Colonic mucosa (tissue), 4 donors: Measurements from ENCODE around the gene STK32B. TPM values are rescaled to one million over a fixed set of nuclear protein-coding genes. Genes with fewer than 3 reads are reported as not detected.

ENCODE experiments used
- DNase-seq: peaks from one replicate; pipeline ENCODE4 v3.0.0-alpha.2; 2020
- H3K27ac ChIP-seq: fragments of 200-600 bp; one replicate; pipeline ENCODE4 v1.8.0; 2021
- H3K27me3 ChIP-seq: fragments of 200-600 bp; one replicate; pipeline ENCODE4 v1.8.0; 2021
- H3K36me3 ChIP-seq: fragments of 200-600 bp; one replicate; pipeline ENCODE4 v1.8.0; 2021
- H3K4me1 ChIP-seq: fragments of 200-600 bp; one replicate; pipeline ENCODE4 v1.8.0; 2021; ENCODE audit warnings: mild to moderate bottlenecking
- H3K4me3 ChIP-seq: fragments of 200-600 bp; one replicate; pipeline ENCODE4 v1.8.0; 2021
- H3K9ac ChIP-seq, 2 donors: one replicate each; pipeline ENCODE4 v1.7.0; 2013; ENCODE audit warnings: control low read depth in 2 of 2, low read depth in 2 of 2, low read length in 2 of 2
- H3K9me3 ChIP-seq: fragments of 200-600 bp; one replicate; pipeline ENCODE4 v1.8.0; 2021
- intact Hi-C: fragments of 100-400 bp; cut with DNase I; formaldehyde crosslinking; loops from one replicate; pipeline ENCODE4 v1.14.1; 2022
- total RNA-seq, 2 donors: library from RNA; stranded (reverse); fragmentation: NEBNext Ultra II Directional in 1 of 2; extraction: Animal tissue kit (Norgen Biotek cat#: 25700) in 1 of 2; gene quantifications; one replicate each; pipeline ENCODE4 v1.2.1, GENCODE V29; 2021
- TF ChIP-seq, protein P1 (sequence below): fragments of 200-600 bp; IDR thresholded peaks from one replicate; pipeline ENCODE4 v1.8.0; 2022; ENCODE audit warnings: antibody characterized with exemption, mild to moderate bottlenecking
- donor health status: healthy.
- donor health status: DM: no; HTN: no; CAD: no.
- donor health status: DM: no; HTN: no; CAD: no.

Gene STK32B
- total RNA-seq, 2 donors from 2014 or later: 0.64 to 0.82 TPM

- no peaks in the 10 kb centered on the region for H3K36me3 ChIP-seq
- H3K9ac ChIP-seq: no peak overlapping the region
- TF ChIP-seq, protein P1, sequence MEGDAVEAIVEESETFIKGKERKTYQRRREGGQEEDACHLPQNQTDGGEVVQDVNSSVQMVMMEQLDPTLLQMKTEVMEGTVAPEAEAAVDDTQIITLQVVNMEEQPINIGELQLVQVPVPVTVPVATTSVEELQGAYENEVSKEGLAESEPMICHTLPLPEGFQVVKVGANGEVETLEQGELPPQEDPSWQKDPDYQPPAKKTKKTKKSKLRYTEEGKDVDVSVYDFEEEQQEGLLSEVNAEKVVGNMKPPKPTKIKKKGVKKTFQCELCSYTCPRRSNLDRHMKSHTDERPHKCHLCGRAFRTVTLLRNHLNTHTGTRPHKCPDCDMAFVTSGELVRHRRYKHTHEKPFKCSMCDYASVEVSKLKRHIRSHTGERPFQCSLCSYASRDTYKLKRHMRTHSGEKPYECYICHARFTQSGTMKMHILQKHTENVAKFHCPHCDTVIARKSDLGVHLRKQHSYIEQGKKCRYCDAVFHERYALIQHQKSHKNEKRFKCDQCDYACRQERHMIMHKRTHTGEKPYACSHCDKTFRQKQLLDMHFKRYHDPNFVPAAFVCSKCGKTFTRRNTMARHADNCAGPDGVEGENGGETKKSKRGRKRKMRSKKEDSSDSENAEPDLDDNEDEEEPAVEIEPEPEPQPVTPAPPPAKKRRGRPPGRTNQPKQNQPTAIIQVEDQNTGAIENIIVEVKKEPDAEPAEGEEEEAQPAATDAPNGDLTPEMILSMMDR: no peak
- no peaks in the 10 kb centered on the region for H3K4me1 ChIP-seq
- no peak for DNase-seq
- no peak overlapping the region for H3K4me3 ChIP-seq
- no peaks in the 10 kb centered on the region for H3K9me3 ChIP-seq
- no peaks in the 10 kb centered on the region for H3K27me3 ChIP-seq
- H3K27ac ChIP-seq: no peak overlapping the region
- intact Hi-C loops: no loop called here
Measured at GRCh38 chr4:5037553-5038551, 13.4 kb upstream of the STK32B start.

GRCh38 chr4:5039800-5040199 lies 11.5 kb upstream of the STK32B start:
- Histone ChIP-seq H3K9me3 (no peaks in the 10 kb centered on the region), H3K4me1 (no peaks in the 10 kb centered on the region), H3K4me3 (no peak overlapping the region), H3K9ac (no peak overlapping the region), H3K27me3 (no peaks in the 10 kb centered on the region), H3K36me3 (no peaks in the 10 kb centered on the region), H3K27ac (no peak overlapping the region)
- TF ChIP-seq, protein P1: no peak
- no peak for DNase-seq
- intact Hi-C loops: no loop called here

DNA sequence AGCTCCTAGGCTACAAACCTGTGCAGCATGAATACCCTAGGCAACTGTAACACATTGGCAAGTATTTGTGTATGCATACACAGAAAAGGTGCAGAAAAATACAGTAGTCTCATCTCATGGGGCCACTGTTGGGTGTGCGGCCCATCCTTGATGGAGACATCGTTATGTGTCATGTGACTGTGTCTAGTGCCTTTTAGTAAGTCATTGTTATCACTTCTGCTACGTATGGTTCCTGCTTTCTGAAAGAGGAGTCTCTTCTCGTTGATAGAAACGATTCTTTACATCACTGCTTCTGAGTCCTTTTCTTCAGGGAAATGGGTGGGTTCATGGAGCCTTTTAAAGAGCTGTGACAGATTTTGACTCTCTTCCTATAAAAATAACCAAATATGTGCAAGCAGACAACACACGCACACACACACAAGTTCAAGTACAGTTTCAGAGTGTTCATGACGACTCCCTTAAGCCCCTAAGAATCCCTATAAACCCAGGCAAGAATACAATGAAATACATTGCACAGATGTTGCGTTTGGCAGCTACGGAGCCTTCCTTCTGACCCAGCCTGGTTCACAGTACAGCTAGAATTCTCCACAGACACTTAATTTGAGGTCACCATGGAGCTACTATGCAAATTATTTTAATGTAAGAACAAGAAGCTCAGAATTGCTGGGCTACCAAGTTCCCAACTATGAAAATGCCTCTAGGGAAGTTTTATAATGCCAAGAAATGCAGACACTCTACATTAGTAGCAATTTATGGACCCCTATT lies 10.2 kb upstream of the STK32B start:
- Histone ChIP-seq H3K4me1 (no peaks in the 10 kb centered on the region), H3K9me3 (no peaks in the 10 kb centered on the region), H3K9ac (no peak overlapping the region), H3K36me3 (no peaks in the 10 kb centered on the region), H3K27ac (no peak overlapping the region), H3K4me3 (no peak overlapping the region), H3K27me3 (no peaks in the 10 kb centered on the region)
- TF ChIP-seq, protein P1: no peak
- no peak for DNase-seq
- intact Hi-C loops: no loop called here

DNA sequence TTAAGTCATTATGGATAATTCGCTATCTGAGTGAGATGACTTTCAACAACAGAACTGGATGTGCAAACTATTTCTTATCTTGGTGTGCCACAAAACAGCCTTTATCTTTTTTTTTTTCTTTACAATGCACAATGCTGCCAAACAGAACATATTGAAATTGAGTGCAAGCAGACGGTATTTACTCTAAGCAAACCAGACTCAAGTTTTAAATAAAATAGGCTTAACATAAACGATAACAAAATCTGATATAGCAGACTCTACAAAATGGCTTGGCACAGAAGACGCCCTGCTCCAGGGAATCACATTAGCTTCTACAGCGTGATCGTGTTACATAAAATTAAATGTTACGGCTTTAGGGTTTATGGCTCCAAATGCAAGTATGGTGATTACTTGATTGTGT lies 9.6 kb upstream of the STK32B start:
- TF ChIP-seq, protein P1: no peak
- no peaks in the 10 kb centered on the region for H3K36me3 ChIP-seq
- intact Hi-C loops: no loop called here

DNA sequence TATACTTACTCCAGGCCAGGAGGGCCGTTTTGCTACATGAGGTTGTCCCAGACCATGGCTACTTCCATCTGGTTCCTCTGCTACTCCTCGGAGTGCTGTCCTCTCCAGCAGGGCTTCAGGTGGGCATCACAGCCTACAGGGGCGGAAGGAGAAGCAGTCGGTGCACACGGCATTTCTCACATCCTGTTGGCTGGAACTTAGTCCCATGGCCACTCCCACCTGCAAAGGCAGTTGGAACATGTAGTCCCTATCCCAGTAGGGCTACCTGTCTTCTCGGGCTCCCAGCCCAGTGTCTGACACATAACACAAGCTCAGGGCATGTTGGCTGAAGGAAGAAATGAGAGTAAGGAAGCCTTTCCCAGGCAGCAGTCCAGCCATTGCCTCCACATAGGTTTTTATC lies 7.7 kb upstream of the STK32B start:
- H3K4me1 ChIP-seq: no peaks in the 10 kb centered on the region
- H3K27me3 ChIP-seq: no peaks in the 10 kb centered on the region
- no peak overlapping the region for H3K4me3 ChIP-seq
- no peak overlapping the region for H3K27ac ChIP-seq
- TF ChIP-seq, protein P1: no peak
- H3K36me3 ChIP-seq: no peaks in the 10 kb centered on the region
- DNase-seq: no peak
- no peak overlapping the region for H3K9ac ChIP-seq
- no peaks in the 10 kb centered on the region for H3K9me3 ChIP-seq
- intact Hi-C loops: no loop called here

More for the DNA sequence above, 9.6 kb upstream of the STK32B start:
- Histone ChIP-seq H3K9me3 (no peaks in the 10 kb centered on the region), H3K9ac (no peak overlapping the region), H3K4me3 (no peak overlapping the region), H3K27ac (no peak overlapping the region), H3K4me1 (no peaks in the 10 kb centered on the region), H3K27me3 (no peaks in the 10 kb centered on the region)
- no peak for DNase-seq
